Bronchial epithelial cell (primary cell): ENCODE data around the gene GIPC2. TPM values are rescaled to one million over a fixed set of nuclear protein-coding genes. Genes with fewer than 3 reads are reported as not detected.
A peak's percentile ranks its signal among the peaks of the same experiment; 100 is the strongest.

Experiments used
- DNase-seq: peaks from one replicate; pipeline ENCODE4 v3.0.0-alpha.2; 2010; ENCODE audit warnings: low read depth
- FAIRE-seq: peaks from 2 replicates; lab custom pipeline; 2011; peaks lifted over from hg19 to GRCh38; lab: Jason Lieb, UNC
- H3K27me3 ChIP-seq: 2 replicates; pipeline ENCODE4 v1.5.1; 2011; ENCODE audit warnings: low read length; ENCODE audit not compliant: control insufficient read depth, insufficient read depth
- H3K36me3 ChIP-seq: 2 replicates; pipeline ENCODE4 v1.5.1; 2011; ENCODE audit warnings: low read length; ENCODE audit not compliant: control insufficient read depth, insufficient read depth
- H3K4me3 ChIP-seq: 2 replicates; pipeline ENCODE4 v1.5.1; 2011; ENCODE audit warnings: mild to moderate bottlenecking, low read depth, low read length, control low read depth
- total RNA-seq: library from RNA; depleted of rRNA; stranded (reverse); fragments of >200 nt; gene quantifications from 2 replicates; pipeline ENCODE4 v1.2.1, GENCODE V29; 2014
- TF ChIP-seq, protein P1 (sequence below): IDR thresholded peaks from 2 replicates; pipeline ENCODE4 v1.5.1; 2011; ENCODE audit warnings: mild to moderate bottlenecking, moderate library complexity, low read length, control low read depth, inconsistent platforms; ENCODE audit not compliant: insufficient read depth, severe bottlenecking

Gene GIPC2
- total RNA-seq, 1 donor from 2014 or later, result 1.1 TPM

DNA sequence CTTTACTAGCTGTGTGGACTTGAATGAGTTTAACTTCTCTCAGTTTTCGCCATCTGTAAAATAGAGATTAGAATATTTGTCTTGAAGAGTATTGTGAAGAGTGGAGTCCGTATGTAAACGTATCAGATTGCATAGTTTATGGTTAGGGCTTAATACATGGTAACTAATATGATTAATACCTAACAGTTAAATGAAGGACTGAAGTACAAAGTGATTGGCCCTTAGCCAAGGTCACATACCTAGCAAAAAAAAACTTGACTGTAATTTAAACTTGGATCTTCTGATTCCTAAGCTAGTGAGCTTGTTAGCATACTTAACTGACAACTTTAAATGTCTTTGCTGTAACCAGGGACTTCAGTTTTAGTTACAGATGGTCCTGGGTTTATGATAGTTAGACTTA, 1.9 kb downstream of the GIPC2 start:
- H3K4me3 ChIP-seq, result no peak overlapping the region
- H3K36me3 ChIP-seq, result no peaks in the 10 kb centered on the region
- TF ChIP-seq, protein P1, sequence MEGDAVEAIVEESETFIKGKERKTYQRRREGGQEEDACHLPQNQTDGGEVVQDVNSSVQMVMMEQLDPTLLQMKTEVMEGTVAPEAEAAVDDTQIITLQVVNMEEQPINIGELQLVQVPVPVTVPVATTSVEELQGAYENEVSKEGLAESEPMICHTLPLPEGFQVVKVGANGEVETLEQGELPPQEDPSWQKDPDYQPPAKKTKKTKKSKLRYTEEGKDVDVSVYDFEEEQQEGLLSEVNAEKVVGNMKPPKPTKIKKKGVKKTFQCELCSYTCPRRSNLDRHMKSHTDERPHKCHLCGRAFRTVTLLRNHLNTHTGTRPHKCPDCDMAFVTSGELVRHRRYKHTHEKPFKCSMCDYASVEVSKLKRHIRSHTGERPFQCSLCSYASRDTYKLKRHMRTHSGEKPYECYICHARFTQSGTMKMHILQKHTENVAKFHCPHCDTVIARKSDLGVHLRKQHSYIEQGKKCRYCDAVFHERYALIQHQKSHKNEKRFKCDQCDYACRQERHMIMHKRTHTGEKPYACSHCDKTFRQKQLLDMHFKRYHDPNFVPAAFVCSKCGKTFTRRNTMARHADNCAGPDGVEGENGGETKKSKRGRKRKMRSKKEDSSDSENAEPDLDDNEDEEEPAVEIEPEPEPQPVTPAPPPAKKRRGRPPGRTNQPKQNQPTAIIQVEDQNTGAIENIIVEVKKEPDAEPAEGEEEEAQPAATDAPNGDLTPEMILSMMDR, result no peak
- no peaks in the 10 kb centered on the region for H3K27me3 ChIP-seq
- peak; percentile 15 for DNase-seq
- no peak for FAIRE-seq

DNA sequence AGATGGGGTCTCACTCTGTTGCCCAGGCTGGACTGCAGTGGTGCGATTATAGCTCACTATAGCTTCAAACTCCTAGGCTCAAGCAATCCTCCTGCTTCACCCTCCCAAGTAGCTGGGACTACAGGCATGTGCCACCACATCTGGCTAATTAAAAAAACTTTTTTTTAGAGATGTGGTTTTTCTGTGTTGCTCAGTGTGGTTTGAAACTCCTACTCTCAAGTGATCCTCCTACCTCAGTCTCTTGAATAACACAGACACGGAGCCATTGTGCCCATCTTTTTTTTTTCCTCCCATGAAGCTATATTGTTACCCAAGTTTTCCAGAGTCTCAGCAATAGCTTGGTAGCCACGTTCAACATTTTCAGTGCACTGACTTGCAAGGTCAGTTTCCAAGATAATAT, 2.7 kb downstream of the GIPC2 start:
- TF ChIP-seq, protein P1, result no peak
- Histone ChIP-seq H3K4me3 (no peak overlapping the region), H3K27me3 (no peaks in the 10 kb centered on the region), H3K36me3 (no peaks in the 10 kb centered on the region)
- FAIRE-seq (no peak), DNase-seq (no peak)

DNA sequence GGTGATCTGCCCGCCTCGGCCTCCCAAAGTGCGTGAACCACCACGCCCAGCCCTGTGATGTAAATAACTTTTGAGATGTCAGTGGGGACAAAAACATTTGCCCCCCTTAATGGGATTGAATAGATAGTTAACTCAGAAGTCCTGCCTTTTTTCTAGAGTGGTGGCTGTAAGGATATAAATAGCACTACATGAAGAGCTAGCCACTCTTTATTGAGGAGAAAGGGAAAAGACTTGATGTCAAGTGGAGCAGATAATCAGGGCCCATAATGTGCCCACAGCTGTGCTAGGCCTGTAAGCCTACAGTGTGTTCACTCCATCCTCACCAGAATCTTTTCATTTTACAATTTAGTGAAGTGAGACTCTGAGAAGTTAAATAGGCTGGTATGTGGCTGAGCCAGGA, 3.6 kb downstream of the GIPC2 start:
- Histone ChIP-seq H3K4me3 (no peak overlapping the region), H3K36me3 (no peaks in the 10 kb centered on the region), H3K27me3 (no peaks in the 10 kb centered on the region)
- DNase-seq (no peak), FAIRE-seq (no peak)
- TF ChIP-seq, protein P1, result no peak

DNA sequence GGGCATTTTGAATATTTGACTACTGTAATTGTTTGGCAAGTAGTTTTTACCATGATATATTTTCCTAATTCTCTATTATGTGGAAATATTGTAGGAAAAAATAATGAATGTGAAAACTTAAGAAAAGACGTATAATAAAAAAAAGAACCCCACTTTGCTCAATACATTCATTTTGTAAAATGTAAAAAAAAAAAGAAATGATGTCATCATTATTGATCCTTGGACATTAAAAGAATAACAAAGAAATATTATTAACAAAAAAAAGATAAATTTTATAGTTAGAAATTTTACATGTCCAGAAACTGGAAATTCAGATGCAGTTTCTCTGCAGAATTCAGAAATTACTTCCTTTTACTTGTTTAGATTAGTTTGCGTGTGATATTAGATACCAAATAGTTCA, 5.2 kb downstream of the GIPC2 start:
- TF ChIP-seq, protein P1, result no peak
- no peak for FAIRE-seq
- no peak for DNase-seq
- Histone ChIP-seq H3K27me3 (no peaks in the 10 kb centered on the region), H3K36me3 (no peaks in the 10 kb centered on the region), H3K4me3 (no peak overlapping the region)

DNA sequence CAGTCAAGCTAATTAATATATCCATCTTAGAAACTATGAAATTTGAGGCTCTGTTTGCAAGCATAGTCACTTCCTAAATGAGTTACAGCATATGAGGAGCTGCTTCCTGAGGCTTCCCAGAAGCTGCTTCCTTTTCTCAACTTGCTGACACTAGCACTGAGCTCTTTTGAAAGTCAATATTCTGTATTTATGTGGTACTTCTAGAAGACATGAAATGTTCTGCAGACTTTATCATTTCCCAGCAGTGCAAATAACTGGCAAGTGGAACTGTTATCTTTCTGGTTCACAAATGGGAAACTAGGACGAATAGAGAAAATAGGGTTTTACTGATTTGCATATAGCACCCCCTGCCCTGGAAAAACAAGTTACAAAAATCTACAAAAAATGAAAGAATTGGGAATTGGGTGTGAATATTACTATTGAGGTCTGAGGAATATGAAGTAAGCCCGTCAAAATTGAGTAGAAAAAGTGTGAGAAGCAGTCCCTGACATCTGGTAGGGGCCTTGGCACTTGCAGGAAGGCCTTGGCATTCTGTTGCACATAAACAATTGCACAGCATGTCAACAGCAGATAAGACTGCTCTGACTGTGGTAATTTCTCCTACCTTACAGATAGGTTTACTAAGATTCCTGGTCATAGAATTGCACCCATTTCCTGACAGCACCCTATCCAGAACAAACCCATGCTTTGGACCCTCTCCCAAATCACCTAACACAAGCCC, 7.1 kb downstream of the GIPC2 start:
- H3K36me3 ChIP-seq, result no peaks in the 10 kb centered on the region
- TF ChIP-seq, protein P1, result no peak
- H3K4me3 ChIP-seq, result no peak overlapping the region
- H3K27me3 ChIP-seq, result no peaks in the 10 kb centered on the region
- no peak for DNase-seq
- peak; percentile 32 for FAIRE-seq

DNA sequence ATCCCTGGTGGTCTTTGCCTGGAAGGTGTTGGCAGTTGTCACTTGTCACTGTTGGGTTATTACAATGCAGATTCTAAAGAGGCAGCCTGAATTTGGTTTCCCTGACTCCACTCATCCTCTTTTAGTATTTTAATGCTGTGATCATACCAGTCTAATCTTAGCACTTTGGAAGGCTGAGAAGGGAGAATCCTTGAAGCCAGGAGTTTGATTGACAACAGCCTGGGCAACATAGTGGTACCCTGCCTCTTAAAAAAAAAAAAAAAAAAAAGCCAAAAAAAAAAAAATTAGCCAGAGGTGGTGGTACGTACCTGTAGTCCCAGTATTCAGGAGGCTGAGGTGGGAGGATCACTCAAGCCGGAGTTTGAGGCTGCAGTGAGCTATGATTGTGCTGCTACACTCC, 7.7 kb downstream of the GIPC2 start:
- DNase-seq, result no peak
- TF ChIP-seq, protein P1, result no peak
- no peak overlapping the region for H3K4me3 ChIP-seq
- no peaks in the 10 kb centered on the region for H3K36me3 ChIP-seq
- no peaks in the 10 kb centered on the region for H3K27me3 ChIP-seq
- no peak for FAIRE-seq
